Esophagus squamous epithelium (tissue), 5 donors: ENCODE data around the gene XRCC4. TPM values are rescaled to one million over a fixed set of nuclear protein-coding genes. Genes with fewer than 3 reads are reported as not detected.

Source experiments
- DNase-seq: peaks from one replicate; lab custom pipeline; 2025; lab: John Stamatoyannopoulos, UW
- H3K27ac ChIP-seq, 4 donors: fragments of 200-600 bp; sonication (generic); one replicate each; pipeline ENCODE4 v1.5.1; 2016 to 2019; ENCODE audit warnings: mild to moderate bottlenecking in 1 of 4
- H3K27me3 ChIP-seq, 4 donors: fragments of 200-600 bp; sonication (generic); 1 replicate in 3 of 4; 2 replicates in 1 of 4; pipeline versions ENCODE4 v1.5.1 to v1.6.0; 2017 to 2021; ENCODE audit warnings: antibody characterized with exemption in 1 of 4
- H3K36me3 ChIP-seq, 3 donors: fragments of 200-600 bp; sonication (generic); one replicate each; pipeline ENCODE4 v1.5.1; 2016 to 2019
- H3K4me1 ChIP-seq, 3 donors: fragments of 200-600 bp; sonication (generic); one replicate each; pipeline ENCODE4 v1.5.1; 2017 to 2019
- H3K4me3 ChIP-seq, 4 donors: fragments of 200-600 bp; sonication (generic); 1 replicate in 3 of 4; 2 replicates in 1 of 4; pipeline ENCODE4 v1.5.1; 2016 to 2019; ENCODE audit warnings: mild to moderate bottlenecking in 2 of 4, moderate library complexity in 1 of 4
- H3K9me3 ChIP-seq, 3 donors: fragments of 200-600 bp; sonication (generic); one replicate each; pipeline ENCODE4 v1.5.1; 2016 to 2019
- CTCF ChIP-seq, 6 experiments: fragments of 450-650 bp in 4 of 6; fragments of 200-600 bp in 2 of 6; sonication (generic) in 2 of 6; IDR thresholded peaks; one replicate each; pipeline ENCODE4 v1.5.1; 2016 to 2019; ENCODE audit warnings: antibody characterized with exemption in 6 of 6, mild to moderate bottlenecking in 4 of 6, moderate library complexity in 4 of 6
- POLR2A ChIP-seq, 4 donors: fragments of 450-650 bp; IDR thresholded peaks; one replicate each; pipeline ENCODE4 v1.6.1; 2017; ENCODE audit warnings: antibody characterized with exemption in 4 of 4, mild to moderate bottlenecking in 4 of 4, moderate library complexity in 3 of 4
- WGBS, 2 donors: methylation state at CpG; one replicate each; pipeline ENCODE4 v1.1.5; 2018; 5-methylcytosine and 5-hydroxymethylcytosine counted together
- intact Hi-C: fragments of 100-400 bp; cut with DNase I; formaldehyde crosslinking; loops from one replicate; pipeline ENCODE4 v1.15.0; 2022
- total RNA-seq, 4 donors: library from RNA; depleted of rRNA; stranded (reverse); fragments of >200 nt; gene quantifications; one replicate each; pipeline ENCODE4 v1.1.0, GENCODE V29; 2016
- donor health status: DM: yes; HTN: yes; CAD: no.

XRCC4 gene
- total RNA-seq, 4 donors from 2014 or later = 2.9 to 10.3 (median 7.4) TPM

- intact Hi-C loops = no loop called here
- no peaks in the 10 kb centered on the region for H3K4me1 ChIP-seq
- H3K27ac ChIP-seq = no peak overlapping the region
- no peaks in the 10 kb centered on the region for H3K36me3 ChIP-seq
- DNase-seq = no peak
- 81 to 83% methylated on average over 4 of the region's 4 CpGs for WGBS, 2 donors
- TF ChIP-seq POLR2A (IDR thresholded peaks at IDR 0.05) (no peak), CTCF (IDR thresholded peaks at IDR 0.05) (no peak)
- no peaks in the 10 kb centered on the region for H3K27me3 ChIP-seq
- no peaks in the 10 kb centered on the region for H3K9me3 ChIP-seq
- no peak overlapping the region for H3K4me3 ChIP-seq
These were observed 42.7 kb upstream of the XRCC4 start for GRCh38 chr5:83034528-83035207.

GRCh38 chr5:83035373-83036100 is 41.8 kb upstream of the XRCC4 start:
- Histone ChIP-seq H3K4me1 (no peaks in the 10 kb centered on the region), H3K9me3 (no peaks in the 10 kb centered on the region), H3K36me3 (no peaks in the 10 kb centered on the region), H3K27me3 (no peaks in the 10 kb centered on the region), H3K27ac (no peak overlapping the region), H3K4me3 (no peak overlapping the region)
- no peak for DNase-seq
- WGBS, 2 donors = 67 to 73% methylated on average over 3 of the region's 5 CpGs
- intact Hi-C loops = no loop called here
- TF ChIP-seq POLR2A (IDR thresholded peaks at IDR 0.05) (no peak), CTCF (IDR thresholded peaks at IDR 0.05) (no peak)

- Histone ChIP-seq H3K4me1 (no peaks in the 10 kb centered on the region), H3K27me3 (no peaks in the 10 kb centered on the region), H3K4me3 (no peak overlapping the region), H3K36me3 (no peaks in the 10 kb centered on the region), H3K27ac (no peak overlapping the region), H3K9me3 (no peaks in the 10 kb centered on the region)
- TF ChIP-seq POLR2A (IDR thresholded peaks at IDR 0.05) = no peak
- TF ChIP-seq CTCF (IDR thresholded peaks at IDR 0.05) = no peak
- no peak for DNase-seq
- intact Hi-C loops = no loop called here
- 32 to 48% methylated on average over 4 of the region's 4 CpGs for WGBS, 2 donors
These were observed 40.3 kb upstream of the XRCC4 start for GRCh38 chr5:83036991-83037575.

- Histone ChIP-seq H3K4me1 (no peaks in the 10 kb centered on the region), H3K27me3 (no peaks in the 10 kb centered on the region), H3K36me3 (no peaks in the 10 kb centered on the region), H3K4me3 (no peak overlapping the region), H3K27ac (no peak overlapping the region), H3K9me3 (no peaks in the 10 kb centered on the region)
- DNase-seq = no peak
- WGBS, 2 donors = 78 to 89% methylated on average over 3 of the region's 3 CpGs
- no peak for TF ChIP-seq POLR2A (IDR thresholded peaks at IDR 0.05)
- TF ChIP-seq CTCF (IDR thresholded peaks at IDR 0.05) = no peak
- intact Hi-C loops = no loop called here
These were observed 38.4 kb upstream of the XRCC4 start for GRCh38 chr5:83038924-83039323.

GRCh38 chr5:83042507-83042906 is 34.8 kb upstream of the XRCC4 start:
- H3K36me3 ChIP-seq = no peaks in the 10 kb centered on the region
- H3K27ac ChIP-seq = no peak overlapping the region
- TF ChIP-seq CTCF (IDR thresholded peaks at IDR 0.05) (no peak), POLR2A (IDR thresholded peaks at IDR 0.05) (no peak)
- intact Hi-C loops = no loop called here
- no peak for DNase-seq
- H3K4me3 ChIP-seq = no peak overlapping the region
- no peaks in the 10 kb centered on the region for H3K27me3 ChIP-seq
- 64 to 84% methylated on average over 3 of the region's 3 CpGs for WGBS, 2 donors
- H3K9me3 ChIP-seq = no peaks in the 10 kb centered on the region
- H3K4me1 ChIP-seq = no peaks in the 10 kb centered on the region
